ENCODE data around the gene PDE11A.

The PDE11A gene

GRCh38 chr2:177711483-177712265 lies 360.9 kb downstream of the PDE11A start:
- POLR2A ChIA-PET = no interaction called here
- no peak for TF ChIP-seq FOXM1 (IDR thresholded peaks at IDR 0.05; ENCODE audit: borderline replicate concordance)
- TF ChIP-seq TARDBP (IDR thresholded peaks at IDR 0.05) = no peak
- TF ChIP-seq ELF4 (IDR thresholded peaks at IDR 0.05) = no peak
- DNase-seq (ENCODE audit: extremely low spot score) = no peak
- CTCF ChIA-PET = interaction anchor here (0.5 kb wide), 1 partner anchor 61 kb away, joined by 5 read pairs; no protein-coding TSS in a partner anchor

- TF ChIP-seq TARDBP (IDR thresholded peaks at IDR 0.05) (no peak), LEF1 (IDR thresholded peaks at IDR 0.05; ENCODE audit: borderline replicate concordance) (no peak), NFRKB (IDR thresholded peaks at IDR 0.05) (no peak), L3MBTL2 (conservative IDR thresholded peaks at IDR 0.05) (no peak), SUZ12 (IDR thresholded peaks at IDR 0.05) (no peak), FOXA1 (IDR thresholded peaks at IDR 0.05) (no peak), FOXM1 (IDR thresholded peaks at IDR 0.05; ENCODE audit: borderline replicate concordance) (no peak), CTBP1 (IDR thresholded peaks at IDR 0.05; ENCODE audit: borderline replicate concordance) (no peak), ARNT (IDR thresholded peaks at IDR 0.05) (no peak), ELF4 (IDR thresholded peaks at IDR 0.05) (no peak), HDGF (IDR thresholded peaks at IDR 0.05; ENCODE audit: borderline replicate concordance) (no peak)
- ChIA-PET CTCF (interaction anchor here (0.5 kb wide), 1 partner anchor 61 kb away, joined by 5 read pairs; no protein-coding TSS in a partner anchor), POLR2A (no interaction called here)
- no peak for DNase-seq (ENCODE audit: extremely low spot score)
These were observed 361.7 kb downstream of the PDE11A start for GRCh38 chr2:177710889-177711288.

GRCh38 chr2:177709986-177710401 lies 362.6 kb downstream of the PDE11A start:
- CTCF ChIA-PET = no interaction called here
- no peak for TF ChIP-seq TARDBP (IDR thresholded peaks at IDR 0.05)
- no peak for TF ChIP-seq CTBP1 (IDR thresholded peaks at IDR 0.05; ENCODE audit: borderline replicate concordance)
- TF ChIP-seq ZNF384 (IDR thresholded peaks at IDR 0.05) = no peak
- no peak for DNase-seq (ENCODE audit: extremely low spot score)
- POLR2A ChIA-PET = no interaction called here

GRCh38 chr2:177708660-177709444 lies 363.7 kb downstream of the PDE11A start:
- ChIA-PET POLR2A (no interaction called here), CTCF (no interaction called here)
- TF ChIP-seq CTBP1 (IDR thresholded peaks at IDR 0.05; ENCODE audit: borderline replicate concordance) = no peak
- no peak for TF ChIP-seq HDGF (IDR thresholded peaks at IDR 0.05; ENCODE audit: borderline replicate concordance)
- no peak for TF ChIP-seq LEF1 (IDR thresholded peaks at IDR 0.05; ENCODE audit: borderline replicate concordance)
- no peak for TF ChIP-seq TARDBP (IDR thresholded peaks at IDR 0.05)
- TF ChIP-seq PKNOX1 (IDR thresholded peaks at IDR 0.05) = no peak
- TF ChIP-seq FOXK2 (IDR thresholded peaks at IDR 0.05) = no peak
- no peak for TF ChIP-seq ELF4 (IDR thresholded peaks at IDR 0.05)
- no peak for TF ChIP-seq L3MBTL2 (conservative IDR thresholded peaks at IDR 0.05)
- no peak for TF ChIP-seq SUZ12 (IDR thresholded peaks at IDR 0.05)
- TF ChIP-seq SP1 (IDR thresholded peaks at IDR 0.05) = no peak
- TF ChIP-seq ARNT (IDR thresholded peaks at IDR 0.05) = no peak
- no peak for TF ChIP-seq FOXM1 (IDR thresholded peaks at IDR 0.05; ENCODE audit: borderline replicate concordance)
- no peak for TF ChIP-seq ZNF384 (IDR thresholded peaks at IDR 0.05)
- TF ChIP-seq NFRKB (IDR thresholded peaks at IDR 0.05) = no peak
- no peak for DNase-seq (ENCODE audit: extremely low spot score)

- ChIA-PET CTCF (no interaction called here), POLR2A (no interaction called here)
- TF ChIP-seq ARNT (IDR thresholded peaks at IDR 0.05) (no peak), FOXK2 (IDR thresholded peaks at IDR 0.05) (no peak), NFRKB (IDR thresholded peaks at IDR 0.05) (no peak), FOXM1 (IDR thresholded peaks at IDR 0.05; ENCODE audit: borderline replicate concordance) (no peak)
- no peak for DNase-seq (ENCODE audit: extremely low spot score)
These were observed 364.5 kb downstream of the PDE11A start for GRCh38 chr2:177708106-177708505.

GRCh38 chr2:177705511-177706173 lies 366.9 kb downstream of the PDE11A start:
- DNase-seq (ENCODE audit: extremely low spot score) = no peak
- TF ChIP-seq HDGF (IDR thresholded peaks at IDR 0.05; ENCODE audit: borderline replicate concordance) = no peak
- no peak for TF ChIP-seq FOXM1 (IDR thresholded peaks at IDR 0.05; ENCODE audit: borderline replicate concordance)
- TF ChIP-seq SUZ12 (IDR thresholded peaks at IDR 0.05) = no peak
- no peak for TF ChIP-seq TARDBP (IDR thresholded peaks at IDR 0.05)
- TF ChIP-seq PKNOX1 (IDR thresholded peaks at IDR 0.05) = no peak
- TF ChIP-seq FOXA1 (IDR thresholded peaks at IDR 0.05) = no peak
- no peak for TF ChIP-seq LEF1 (IDR thresholded peaks at IDR 0.05; ENCODE audit: borderline replicate concordance)
- TF ChIP-seq L3MBTL2 (conservative IDR thresholded peaks at IDR 0.05) = no peak
- POLR2A ChIA-PET = no interaction called here
- CTCF ChIA-PET = no interaction called here

GRCh38 chr2:177703159-177703558 lies 369.4 kb downstream of the PDE11A start:
- TF ChIP-seq PKNOX1 (IDR thresholded peaks at IDR 0.05) = no peak
- no peak for TF ChIP-seq FOXK2 (IDR thresholded peaks at IDR 0.05)
- no peak for TF ChIP-seq ELF4 (IDR thresholded peaks at IDR 0.05)
- no peak for TF ChIP-seq ZNF384 (IDR thresholded peaks at IDR 0.05)
- no peak for TF ChIP-seq BHLHE40 (IDR thresholded peaks at IDR 0.05; ENCODE audit: borderline replicate concordance)
- no peak for TF ChIP-seq FOXA1 (IDR thresholded peaks at IDR 0.05)
- no peak for TF ChIP-seq SUZ12 (IDR thresholded peaks at IDR 0.05)
- no peak for TF ChIP-seq L3MBTL2 (conservative IDR thresholded peaks at IDR 0.05)
- no peak for TF ChIP-seq NFRKB (IDR thresholded peaks at IDR 0.05)
- no peak for TF ChIP-seq HDGF (IDR thresholded peaks at IDR 0.05; ENCODE audit: borderline replicate concordance)
- no peak for TF ChIP-seq ARNT (IDR thresholded peaks at IDR 0.05)
- no peak for TF ChIP-seq TARDBP (IDR thresholded peaks at IDR 0.05)
- TF ChIP-seq SP1 (IDR thresholded peaks at IDR 0.05) = no peak
- no peak for TF ChIP-seq CTBP1 (IDR thresholded peaks at IDR 0.05; ENCODE audit: borderline replicate concordance)
- POLR2A ChIA-PET = no interaction called here
- no peak for DNase-seq (ENCODE audit: extremely low spot score)
- CTCF ChIA-PET = no interaction called here
